ENCODE data around the gene TMEM203. TPM values are rescaled to one million over a fixed set of nuclear protein-coding genes. Genes with fewer than 3 reads are reported as not detected.
A peak's percentile ranks its signal among the peaks of the same experiment; 100 is the strongest.

TMEM203 gene
- total RNA-seq, 1 donor from 2014 or later: 40.3 TPM

DNA sequence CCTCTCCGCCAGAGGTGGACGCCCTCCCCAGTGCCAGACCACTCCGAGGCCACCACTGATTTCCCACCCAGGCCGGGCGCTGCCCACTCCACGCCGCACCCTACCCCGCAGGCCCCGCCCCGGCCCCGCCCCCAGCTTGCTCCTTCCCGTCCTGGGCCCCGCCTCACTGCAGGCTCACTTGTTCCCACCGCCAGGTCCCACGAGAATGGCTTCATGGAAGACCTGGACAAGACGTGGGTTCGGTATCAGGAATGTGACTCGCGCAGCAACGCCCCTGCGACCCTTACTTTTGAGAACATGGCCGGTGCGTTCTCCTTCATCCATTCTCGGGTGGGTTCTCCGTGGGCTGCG, 42.1 kb downstream of the TMEM203 start:
- no peaks in the 10 kb centered on the region for H3K36me3 ChIP-seq (ENCODE audit: control insufficient read depth, insufficient read depth, low read length)
- TF ChIP-seq, protein P1, sequence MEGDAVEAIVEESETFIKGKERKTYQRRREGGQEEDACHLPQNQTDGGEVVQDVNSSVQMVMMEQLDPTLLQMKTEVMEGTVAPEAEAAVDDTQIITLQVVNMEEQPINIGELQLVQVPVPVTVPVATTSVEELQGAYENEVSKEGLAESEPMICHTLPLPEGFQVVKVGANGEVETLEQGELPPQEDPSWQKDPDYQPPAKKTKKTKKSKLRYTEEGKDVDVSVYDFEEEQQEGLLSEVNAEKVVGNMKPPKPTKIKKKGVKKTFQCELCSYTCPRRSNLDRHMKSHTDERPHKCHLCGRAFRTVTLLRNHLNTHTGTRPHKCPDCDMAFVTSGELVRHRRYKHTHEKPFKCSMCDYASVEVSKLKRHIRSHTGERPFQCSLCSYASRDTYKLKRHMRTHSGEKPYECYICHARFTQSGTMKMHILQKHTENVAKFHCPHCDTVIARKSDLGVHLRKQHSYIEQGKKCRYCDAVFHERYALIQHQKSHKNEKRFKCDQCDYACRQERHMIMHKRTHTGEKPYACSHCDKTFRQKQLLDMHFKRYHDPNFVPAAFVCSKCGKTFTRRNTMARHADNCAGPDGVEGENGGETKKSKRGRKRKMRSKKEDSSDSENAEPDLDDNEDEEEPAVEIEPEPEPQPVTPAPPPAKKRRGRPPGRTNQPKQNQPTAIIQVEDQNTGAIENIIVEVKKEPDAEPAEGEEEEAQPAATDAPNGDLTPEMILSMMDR (IDR thresholded peaks at IDR 0.05; ENCODE audit: insufficient read depth, low read length, poor library complexity, severe bottlenecking): no peak
- H3K4me3 ChIP-seq (ENCODE audit: low read depth, low read length): peak overlapping the region; percentile 22
- DNase-seq (ENCODE audit: low read depth): no peak
- peaks cover 95% of the 10 kb centered on the region for H3K27me3 ChIP-seq (ENCODE audit: control insufficient read depth, insufficient read depth, low read length)

DNA sequence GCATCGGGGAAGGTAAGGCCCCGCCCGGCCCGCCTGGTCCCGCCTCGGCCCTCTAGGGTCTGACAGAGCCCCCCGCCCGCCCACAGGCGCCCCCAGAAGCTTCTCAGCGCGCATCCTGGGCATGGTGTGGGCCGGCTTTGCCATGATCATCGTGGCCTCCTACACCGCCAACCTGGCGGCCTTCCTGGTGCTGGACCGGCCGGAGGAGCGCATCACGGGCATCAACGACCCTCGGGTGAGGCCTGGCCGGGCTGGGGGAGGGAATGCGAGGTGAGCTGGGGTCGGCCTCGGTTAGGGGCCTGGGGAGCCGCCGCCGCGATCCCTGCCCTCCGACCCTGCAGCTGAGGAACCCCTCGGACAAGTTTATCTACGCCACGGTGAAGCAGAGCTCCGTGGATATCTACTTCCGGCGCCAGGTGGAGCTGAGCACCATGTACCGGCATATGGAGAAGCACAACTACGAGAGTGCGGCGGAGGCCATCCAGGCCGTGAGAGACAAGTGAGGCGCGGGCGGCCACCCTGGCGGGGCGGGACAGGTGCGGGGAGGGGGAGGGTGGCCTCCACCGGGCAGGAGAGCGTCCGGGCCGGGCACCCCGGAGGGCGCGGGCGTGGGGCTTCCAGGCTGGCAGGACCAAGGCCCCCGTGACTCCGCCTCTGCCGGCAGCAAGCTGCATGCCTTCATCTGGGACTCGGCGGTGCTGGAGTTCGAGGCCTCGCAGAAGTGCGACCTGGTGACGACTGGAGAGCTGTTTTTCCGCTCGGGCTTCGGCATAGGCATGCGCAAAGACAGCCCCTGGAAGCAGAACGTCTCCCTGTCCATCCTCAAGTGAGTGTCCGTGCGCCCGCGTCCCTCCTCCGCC, 42.7 kb downstream of the TMEM203 start:
- peaks cover 95% of the 10 kb centered on the region for H3K27me3 ChIP-seq (ENCODE audit: control insufficient read depth, insufficient read depth, low read length)
- H3K4me3 ChIP-seq (ENCODE audit: low read depth, low read length): peak overlapping the region; percentile 22
- TF ChIP-seq, protein P1 (IDR thresholded peaks at IDR 0.05; ENCODE audit: insufficient read depth, low read length, poor library complexity, severe bottlenecking): peak; percentile 13
- H3K36me3 ChIP-seq (ENCODE audit: control insufficient read depth, insufficient read depth, low read length): no peaks in the 10 kb centered on the region
- no peak for DNase-seq (ENCODE audit: low read depth)

DNA sequence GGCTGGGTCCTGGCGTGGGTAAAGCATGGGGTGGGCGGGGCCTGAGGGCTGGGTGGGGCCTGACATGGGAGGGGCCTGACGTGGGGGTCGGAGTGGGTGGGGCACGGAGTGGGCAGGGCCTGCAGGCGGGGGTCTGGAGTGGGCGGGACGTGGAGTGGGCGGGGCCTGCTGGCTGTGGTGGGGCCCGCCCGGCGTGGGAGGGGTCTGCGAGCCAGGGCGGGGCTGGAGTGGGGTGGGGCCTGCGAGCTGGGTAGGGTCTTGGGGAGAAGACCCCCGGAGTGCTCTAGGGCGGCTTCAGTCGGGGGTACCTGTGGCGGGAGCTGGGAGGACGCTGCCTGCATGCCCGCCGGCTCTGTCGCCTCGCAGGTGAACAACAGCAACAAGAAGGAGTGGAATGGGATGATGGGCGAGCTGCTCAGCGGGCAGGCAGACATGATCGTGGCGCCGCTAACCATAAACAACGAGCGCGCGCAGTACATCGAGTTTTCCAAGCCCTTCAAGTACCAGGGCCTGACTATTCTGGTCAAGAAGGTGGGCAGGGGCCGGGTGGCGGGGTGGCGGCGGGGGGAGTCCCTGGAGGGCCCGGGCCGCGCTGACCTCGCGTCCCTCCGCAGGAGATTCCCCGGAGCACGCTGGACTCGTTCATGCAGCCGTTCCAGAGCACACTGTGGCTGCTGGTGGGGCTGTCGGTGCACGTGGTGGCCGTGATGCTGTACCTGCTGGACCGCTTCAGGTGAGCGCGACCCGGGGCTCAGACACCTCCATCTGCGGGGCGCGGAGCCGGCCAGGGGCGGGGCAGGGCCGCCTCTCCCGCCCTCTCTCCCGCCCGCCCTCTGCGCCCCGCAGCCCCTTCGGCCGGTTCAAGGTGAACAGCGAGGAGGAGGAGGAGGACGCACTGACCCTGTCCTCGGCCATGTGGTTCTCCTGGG, 43.6 kb downstream of the TMEM203 start:
- Histone ChIP-seq H3K4me3 (ENCODE audit: low read depth, low read length) (no peak overlapping the region), H3K27me3 (ENCODE audit: control insufficient read depth, insufficient read depth, low read length) (peaks cover 95% of the 10 kb centered on the region), H3K36me3 (ENCODE audit: control insufficient read depth, insufficient read depth, low read length) (no peaks in the 10 kb centered on the region)
- no peak for DNase-seq (ENCODE audit: low read depth)
- TF ChIP-seq, protein P1 (IDR thresholded peaks at IDR 0.05; ENCODE audit: insufficient read depth, low read length, poor library complexity, severe bottlenecking): no peak

DNA sequence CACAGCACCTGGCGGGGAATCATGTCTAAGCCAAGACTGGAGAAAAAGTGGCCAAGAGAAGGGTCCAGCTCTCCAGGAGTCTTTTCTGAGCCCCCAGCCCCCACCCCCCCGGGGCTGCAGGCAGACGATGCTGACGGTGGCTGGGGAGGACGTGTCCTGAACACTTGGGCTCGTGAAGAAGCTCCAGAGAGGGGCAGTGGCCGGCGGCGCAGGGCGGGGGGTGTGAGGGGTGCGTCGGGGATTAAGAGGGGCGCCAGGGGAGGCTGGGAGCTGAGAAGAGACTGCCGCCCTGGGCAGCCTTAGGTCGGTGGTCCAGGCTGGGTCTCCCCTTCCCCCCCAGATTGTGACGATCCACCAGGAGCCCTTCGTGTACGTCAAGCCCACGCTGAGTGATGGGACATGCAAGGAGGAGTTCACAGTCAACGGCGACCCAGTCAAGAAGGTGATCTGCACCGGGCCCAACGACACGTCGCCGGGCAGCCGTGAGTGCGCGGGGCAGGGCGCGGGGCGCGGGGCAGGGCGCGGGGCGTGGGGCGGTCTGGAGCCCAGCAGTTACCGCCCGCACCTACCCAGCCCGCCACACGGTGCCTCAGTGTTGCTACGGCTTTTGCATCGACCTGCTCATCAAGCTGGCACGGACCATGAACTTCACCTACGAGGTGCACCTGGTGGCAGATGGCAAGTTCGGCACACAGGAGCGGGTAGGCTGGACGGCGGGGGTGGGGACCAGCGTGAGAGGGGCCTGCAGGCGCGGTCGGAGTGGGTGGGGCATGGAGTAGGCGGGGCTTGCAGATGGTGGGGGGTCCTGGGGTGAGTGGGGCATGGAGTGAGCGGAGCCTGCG, 44.5 kb downstream of the TMEM203 start:
- peaks cover 95% of the 10 kb centered on the region for H3K27me3 ChIP-seq (ENCODE audit: control insufficient read depth, insufficient read depth, low read length)
- TF ChIP-seq, protein P1 (IDR thresholded peaks at IDR 0.05; ENCODE audit: insufficient read depth, low read length, poor library complexity, severe bottlenecking): no peak
- no peak overlapping the region for H3K4me3 ChIP-seq (ENCODE audit: low read depth, low read length)
- DNase-seq (ENCODE audit: low read depth): no peak
- no peaks in the 10 kb centered on the region for H3K36me3 ChIP-seq (ENCODE audit: control insufficient read depth, insufficient read depth, low read length)

DNA sequence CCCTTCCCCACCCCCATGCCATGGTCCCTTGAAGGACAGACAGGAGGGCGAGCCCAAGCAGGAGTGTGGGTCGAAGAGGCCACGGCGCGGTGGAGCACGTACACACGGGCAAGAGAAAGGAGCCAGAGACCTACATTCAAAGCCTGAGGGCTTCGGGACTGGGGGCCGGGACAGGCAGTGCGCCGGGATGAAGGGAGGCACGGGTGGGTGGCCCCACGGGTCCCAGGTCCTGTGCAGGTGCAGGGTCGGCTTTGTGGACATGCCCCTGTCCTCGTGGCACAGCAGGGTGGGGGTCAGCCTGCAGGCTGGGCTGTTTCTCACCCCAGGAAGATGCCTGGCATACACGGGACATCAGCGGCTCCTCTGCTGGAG, 45.4 kb downstream of the TMEM203 start:
- no peak for DNase-seq (ENCODE audit: low read depth)
- Histone ChIP-seq H3K27me3 (ENCODE audit: control insufficient read depth, insufficient read depth, low read length) (peaks cover 92% of the 10 kb centered on the region), H3K4me3 (ENCODE audit: low read depth, low read length) (no peak overlapping the region), H3K36me3 (ENCODE audit: control insufficient read depth, insufficient read depth, low read length) (no peaks in the 10 kb centered on the region)
- TF ChIP-seq, protein P1 (IDR thresholded peaks at IDR 0.05; ENCODE audit: insufficient read depth, low read length, poor library complexity, severe bottlenecking): no peak
